ENCODE data around the gene AURKAIP1. TPM values are rescaled to one million over a fixed set of nuclear protein-coding genes. Genes with fewer than 3 reads are reported as not detected.

The AURKAIP1 gene
- total and polyA plus RNA-seq, 2 of the 13 experiments (the other 11 are each of a cell fraction or from before 2014, with no cell fraction given) = 69.5 to 175 TPM

- TF ChIP-seq ZC3H4 (CRISPR knock-in tag; IDR thresholded peaks at IDR 0.05; ENCODE audit: borderline replicate concordance) (no peak), ZNF142 (CRISPR knock-in tag; IDR thresholded peaks at IDR 0.05) (no peak), ZBED4 (CRISPR knock-in tag; IDR thresholded peaks at IDR 0.05; ENCODE audit: borderline replicate concordance) (no peak), ZNF12 (CRISPR knock-in tag; IDR thresholded peaks at IDR 0.05) (0 out of 2 replicates have a peak, but pooled peaks have one; percentile 56), EEA1 (CRISPR knock-in tag; IDR thresholded peaks at IDR 0.05; ENCODE audit: borderline replicate concordance) (peak; percentile 85; the same call in 1 of the 2 replicates), KLF16 (CRISPR knock-in tag; IDR thresholded peaks at IDR 0.05) (peak in 1 of 2 experiments; percentile 70; a peak in 1 of 4 replicates), ZNF484 (CRISPR knock-in tag; IDR thresholded peaks at IDR 0.05; ENCODE audit: borderline replicate concordance, low read depth) (no peak), ZNF234 (CRISPR knock-in tag; conservative IDR thresholded peaks at IDR 0.05) (no peak), JARID2 (CRISPR knock-in tag; IDR thresholded peaks at IDR 0.05; ENCODE audit: insufficient replicate concordance) (no peak), ZNF383 (CRISPR knock-in tag; IDR thresholded peaks at IDR 0.05; ENCODE audit: borderline replicate concordance) (no peak), ZNF362 (CRISPR knock-in tag; IDR thresholded peaks at IDR 0.05; ENCODE audit: borderline replicate concordance) (no peak), ZNF569 (CRISPR knock-in tag; IDR thresholded peaks at IDR 0.05; ENCODE audit: borderline replicate concordance) (no peak), SCMH1 (CRISPR knock-in tag; IDR thresholded peaks at IDR 0.05; ENCODE audit: borderline replicate concordance) (no peak), FOXM1 (CRISPR knock-in tag; IDR thresholded peaks at IDR 0.05) (peak; percentile 85; the same call in 1 of the 2 replicates), EP300 (IDR thresholded peaks at IDR 0.05; ENCODE audit: low read depth in 2 of 2, low read length in 2 of 2) (no peak), EP300 (CRISPR knock-in tag; IDR thresholded peaks at IDR 0.05; ENCODE audit: borderline replicate concordance) (no peak)
- TF ChIP-seq, protein P1, sequence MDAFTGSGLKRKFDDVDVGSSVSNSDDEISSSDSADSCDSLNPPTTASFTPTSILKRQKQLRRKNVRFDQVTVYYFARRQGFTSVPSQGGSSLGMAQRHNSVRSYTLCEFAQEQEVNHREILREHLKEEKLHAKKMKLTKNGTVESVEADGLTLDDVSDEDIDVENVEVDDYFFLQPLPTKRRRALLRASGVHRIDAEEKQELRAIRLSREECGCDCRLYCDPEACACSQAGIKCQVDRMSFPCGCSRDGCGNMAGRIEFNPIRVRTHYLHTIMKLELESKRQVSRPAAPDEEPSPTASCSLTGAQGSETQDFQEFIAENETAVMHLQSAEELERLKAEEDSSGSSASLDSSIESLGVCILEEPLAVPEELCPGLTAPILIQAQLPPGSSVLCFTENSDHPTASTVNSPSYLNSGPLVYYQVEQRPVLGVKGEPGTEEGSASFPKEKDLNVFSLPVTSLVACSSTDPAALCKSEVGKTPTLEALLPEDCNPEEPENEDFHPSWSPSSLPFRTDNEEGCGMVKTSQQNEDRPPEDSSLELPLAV (CRISPR knock-in tag; conservative IDR thresholded peaks at IDR 0.05; ENCODE audit: low read depth) = no peak
Observed at GRCh38 chr1:1334835-1335234, 40.2 kb downstream of the AURKAIP1 start (continued).
